GM19023 (cell line): ENCODE results near the gene PIH1D1.

Source experiments
- ATAC-seq: cut with Tn5 transposase; IDR thresholded peaks from one replicate; pipeline ENCODE4 v1.9.1; 2021; ENCODE audit warnings: mild to moderate bottlenecking, moderate library complexity; ENCODE audit not compliant: unreplicated experiment

PIH1D1 gene

DNA sequence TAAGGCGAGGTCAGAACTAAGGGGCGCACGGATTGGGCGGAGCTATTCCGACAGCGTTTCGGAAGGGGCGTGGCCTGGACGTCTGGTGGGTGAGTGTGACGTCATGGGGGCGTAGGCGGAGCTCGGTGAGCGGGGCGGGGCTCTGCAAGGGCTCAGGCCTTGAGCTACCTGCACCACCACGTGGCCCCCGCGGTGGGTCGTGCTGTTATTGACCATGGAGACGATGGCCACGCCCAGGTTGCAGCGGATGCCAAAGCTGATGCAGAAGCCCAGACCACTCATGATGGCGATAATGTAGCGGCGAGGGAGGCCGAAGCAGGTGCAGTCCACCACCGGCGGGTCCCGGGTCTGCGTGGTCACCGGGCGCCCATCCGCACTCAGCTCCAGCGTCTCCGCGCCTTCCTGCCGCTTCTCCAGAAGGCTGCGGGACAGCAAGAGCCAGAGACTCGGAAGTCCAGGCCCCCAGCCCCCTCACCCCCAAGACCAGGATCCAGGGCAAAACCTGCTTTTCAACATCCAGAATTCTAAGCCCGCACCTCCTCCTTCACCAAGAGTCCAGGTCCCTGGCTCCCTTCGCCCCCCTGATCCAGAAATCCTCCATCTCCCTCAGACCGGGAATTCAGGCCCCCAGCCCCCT, 15.1 kb downstream of the PIH1D1 start:
- ATAC-seq: no peak

DNA sequence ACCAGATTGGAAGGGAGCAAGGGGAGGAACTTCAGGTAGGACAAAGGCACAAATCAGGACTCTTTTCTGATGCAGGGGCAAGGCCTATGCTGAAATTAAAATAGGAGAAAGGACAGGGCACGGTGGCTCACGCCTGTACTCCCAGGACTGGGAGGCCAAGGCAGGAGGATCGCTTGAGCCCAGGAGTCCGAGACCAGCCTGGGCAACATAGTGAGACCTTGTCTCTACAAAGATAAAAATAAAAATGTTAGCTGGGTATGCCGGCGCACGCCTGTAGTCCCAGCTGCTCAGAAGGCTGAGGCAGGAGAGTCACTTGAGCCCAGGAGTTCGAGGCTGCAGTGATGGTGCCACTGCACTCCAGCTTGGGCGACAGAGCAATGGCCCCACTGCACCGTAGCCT, 15.9 kb downstream of the PIH1D1 start:
- ATAC-seq: no peak

DNA sequence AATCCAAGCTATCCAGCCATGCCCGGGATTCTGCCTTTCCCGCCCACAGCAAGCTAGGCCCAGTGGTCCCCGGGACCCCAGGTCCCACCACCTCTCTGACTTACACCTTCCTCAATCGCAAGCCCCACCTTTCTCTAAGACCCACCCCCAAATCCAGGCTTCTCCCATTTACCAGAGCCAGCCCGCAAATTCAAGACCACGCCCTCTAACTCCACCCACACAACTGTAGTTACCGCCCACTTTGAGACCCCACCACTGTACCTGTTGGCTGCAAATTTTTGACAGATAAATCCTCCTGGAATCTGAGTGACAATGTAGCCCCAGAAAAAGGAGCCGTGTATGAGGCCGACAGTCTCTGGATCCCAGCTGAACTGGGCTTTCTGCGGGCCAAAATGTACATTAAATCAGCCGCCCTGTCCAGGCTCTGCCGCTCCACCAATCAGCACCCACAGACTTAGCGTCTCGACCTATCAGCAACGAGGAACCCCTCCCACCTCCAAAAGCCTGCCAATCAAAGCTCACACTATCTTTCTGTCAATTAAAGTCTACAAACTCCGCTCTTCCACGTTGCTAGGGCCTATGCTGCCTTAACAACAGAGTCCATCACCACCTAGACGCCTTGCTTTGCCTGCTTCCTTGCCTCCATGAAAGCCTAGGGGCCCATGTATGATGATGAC, 16.6 kb downstream of the PIH1D1 start:
- no peak for ATAC-seq

DNA sequence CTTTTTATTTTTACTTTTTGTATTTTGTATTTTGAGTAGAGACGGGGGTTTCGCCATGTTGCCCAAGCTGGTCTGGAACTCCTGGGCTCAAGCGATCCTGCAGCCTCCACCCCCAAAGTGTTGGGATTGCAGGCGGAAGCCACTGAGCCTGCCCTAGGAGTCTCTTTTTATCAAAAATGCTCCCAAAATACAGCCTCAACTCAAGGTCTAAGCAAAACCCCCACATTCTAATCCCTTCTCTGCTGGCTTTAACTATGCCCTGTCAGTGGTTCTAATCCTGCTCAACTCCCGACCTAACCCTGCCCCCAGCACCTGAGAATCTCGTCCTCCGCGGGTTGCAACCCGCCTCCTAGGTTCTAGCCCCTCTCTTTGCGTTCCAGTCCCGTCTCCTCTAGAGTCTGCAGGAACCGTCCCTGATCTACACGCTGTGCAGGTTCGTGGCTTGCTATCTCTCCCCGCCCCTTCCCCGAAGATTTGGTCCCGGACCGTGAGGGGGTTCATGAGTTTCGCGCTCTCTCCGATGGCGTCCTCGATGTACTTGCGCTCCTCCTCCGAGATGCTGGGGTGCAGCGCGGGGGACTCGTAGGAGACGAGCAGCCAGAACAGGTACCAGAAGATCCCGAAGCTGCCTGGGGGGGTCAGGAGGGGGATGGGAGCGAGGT, 18.2 kb downstream of the PIH1D1 start:
- no peak for ATAC-seq

DNA sequence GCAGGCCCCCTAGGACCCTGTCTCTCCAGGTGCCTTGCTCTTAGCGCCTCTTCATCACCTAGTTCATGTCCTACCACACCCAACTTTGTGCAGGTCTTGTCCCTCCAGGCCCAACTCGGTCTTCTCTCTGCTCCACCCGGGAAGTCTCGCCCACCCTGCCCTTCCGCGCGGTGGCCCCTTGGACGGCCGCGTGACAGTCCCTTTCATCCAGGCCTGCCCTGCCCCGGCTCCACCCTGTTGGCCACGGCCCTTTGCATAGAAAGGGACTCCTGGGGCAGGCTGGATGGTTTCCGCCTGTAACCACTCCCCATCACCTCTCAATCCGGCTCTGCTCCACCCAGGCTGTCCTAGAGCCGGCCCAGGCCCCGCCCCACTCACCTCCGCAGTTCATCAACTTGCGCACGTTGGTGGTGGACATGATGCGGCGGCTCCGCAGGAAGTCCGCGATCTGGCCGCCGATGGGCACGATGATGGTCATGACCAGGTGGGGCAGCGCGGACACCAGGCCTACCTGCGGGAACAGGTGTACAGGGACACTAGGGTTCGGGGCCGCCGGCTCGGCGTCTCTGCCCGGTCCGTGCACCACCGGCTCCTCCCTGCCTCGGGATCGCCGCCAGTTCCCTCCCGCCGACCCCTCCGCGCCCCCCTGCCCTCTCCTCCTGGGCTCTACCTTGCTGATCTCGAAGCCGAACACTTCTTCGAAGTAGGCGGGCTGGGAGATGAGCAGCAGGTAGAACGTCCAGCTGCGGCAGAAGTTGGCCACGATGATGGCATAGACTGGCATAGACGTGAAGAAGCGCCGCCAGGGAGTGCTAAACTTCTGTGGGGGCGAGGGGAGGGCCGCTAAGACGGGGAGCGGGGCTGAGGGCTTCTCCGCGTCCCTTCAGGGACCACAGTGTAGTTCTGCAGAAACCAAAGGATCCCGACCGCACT, 19.2 kb downstream of the PIH1D1 start:
- ATAC-seq: no peak

DNA sequence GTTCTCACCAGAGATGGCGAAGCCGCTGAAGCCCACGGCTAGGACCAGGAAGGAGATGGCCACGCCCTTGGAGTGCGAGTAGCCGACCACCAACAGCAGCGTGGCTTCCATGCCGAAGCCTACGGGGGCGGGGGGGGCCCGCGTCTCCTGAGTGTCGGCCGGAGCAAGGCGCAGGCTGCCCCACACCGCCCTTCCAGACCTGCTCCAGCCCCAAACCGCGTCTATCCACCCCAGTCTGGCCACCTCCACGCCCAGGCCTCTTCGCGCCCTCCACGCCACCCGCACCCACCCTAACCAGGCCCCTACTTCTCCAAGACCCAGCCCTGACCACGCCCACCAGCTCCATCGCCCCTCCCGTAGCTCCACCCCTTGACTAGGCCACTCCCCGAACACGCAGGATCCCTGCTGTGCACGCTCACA, 20.3 kb downstream of the PIH1D1 start:
- ATAC-seq: no peak

DNA sequence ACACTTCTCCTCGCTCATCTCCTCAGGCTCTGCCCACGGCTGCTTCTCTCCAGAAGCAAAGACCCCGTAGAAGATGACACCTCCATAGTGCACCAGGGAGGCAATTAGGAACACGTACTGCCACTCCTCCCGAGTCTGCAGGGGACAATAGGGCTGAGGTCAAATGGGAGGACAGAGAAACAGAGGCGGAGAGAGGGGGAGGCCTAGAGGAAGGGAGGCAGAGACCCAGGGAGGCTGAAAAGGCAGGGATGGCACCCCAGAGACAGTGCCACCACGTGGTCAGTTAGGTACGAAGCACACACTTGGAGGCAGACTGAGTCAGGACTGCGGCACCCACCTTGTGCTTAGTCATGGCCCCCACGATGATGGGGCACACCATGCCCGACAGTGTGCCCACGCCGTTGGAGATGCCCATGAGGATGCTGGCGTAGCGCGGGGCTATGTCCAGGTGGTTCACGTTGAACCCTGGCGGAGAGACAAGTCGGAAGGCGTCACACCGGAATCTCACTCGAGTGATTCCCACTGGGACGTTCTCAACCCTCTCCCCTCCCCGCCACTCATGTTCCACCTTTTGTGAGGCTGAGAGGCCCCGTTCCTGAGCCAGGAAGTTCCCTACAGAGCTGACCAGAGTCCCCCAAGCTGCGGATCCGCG, 20.8 kb downstream of the PIH1D1 start:
- ATAC-seq: no peak

DNA sequence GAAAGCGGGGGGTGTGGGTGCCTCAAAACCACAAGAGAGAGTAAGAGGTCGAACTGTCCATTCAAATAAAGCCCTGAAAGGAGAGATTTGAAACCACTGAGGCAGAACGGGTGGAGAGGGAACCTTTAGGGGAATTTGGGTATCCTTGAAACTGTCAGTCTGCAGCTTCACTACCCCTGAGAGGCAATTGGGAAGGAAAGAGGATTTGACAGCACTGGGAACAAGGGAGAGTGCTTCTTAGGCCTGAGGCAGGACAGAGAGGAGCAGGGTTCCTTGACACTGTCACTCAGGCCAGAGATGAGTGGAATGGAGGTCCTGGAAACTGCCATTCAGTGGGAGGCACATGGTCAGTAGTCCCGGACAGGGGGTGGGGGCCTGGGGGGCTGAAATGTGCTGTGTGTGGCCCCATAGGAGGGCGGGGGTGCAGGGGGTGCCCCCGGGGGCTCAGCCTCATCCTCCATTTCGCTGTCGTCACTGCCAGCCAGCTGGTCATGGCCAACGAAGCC, 21.4 kb downstream of the PIH1D1 start:
- ATAC-seq: no peak

DNA sequence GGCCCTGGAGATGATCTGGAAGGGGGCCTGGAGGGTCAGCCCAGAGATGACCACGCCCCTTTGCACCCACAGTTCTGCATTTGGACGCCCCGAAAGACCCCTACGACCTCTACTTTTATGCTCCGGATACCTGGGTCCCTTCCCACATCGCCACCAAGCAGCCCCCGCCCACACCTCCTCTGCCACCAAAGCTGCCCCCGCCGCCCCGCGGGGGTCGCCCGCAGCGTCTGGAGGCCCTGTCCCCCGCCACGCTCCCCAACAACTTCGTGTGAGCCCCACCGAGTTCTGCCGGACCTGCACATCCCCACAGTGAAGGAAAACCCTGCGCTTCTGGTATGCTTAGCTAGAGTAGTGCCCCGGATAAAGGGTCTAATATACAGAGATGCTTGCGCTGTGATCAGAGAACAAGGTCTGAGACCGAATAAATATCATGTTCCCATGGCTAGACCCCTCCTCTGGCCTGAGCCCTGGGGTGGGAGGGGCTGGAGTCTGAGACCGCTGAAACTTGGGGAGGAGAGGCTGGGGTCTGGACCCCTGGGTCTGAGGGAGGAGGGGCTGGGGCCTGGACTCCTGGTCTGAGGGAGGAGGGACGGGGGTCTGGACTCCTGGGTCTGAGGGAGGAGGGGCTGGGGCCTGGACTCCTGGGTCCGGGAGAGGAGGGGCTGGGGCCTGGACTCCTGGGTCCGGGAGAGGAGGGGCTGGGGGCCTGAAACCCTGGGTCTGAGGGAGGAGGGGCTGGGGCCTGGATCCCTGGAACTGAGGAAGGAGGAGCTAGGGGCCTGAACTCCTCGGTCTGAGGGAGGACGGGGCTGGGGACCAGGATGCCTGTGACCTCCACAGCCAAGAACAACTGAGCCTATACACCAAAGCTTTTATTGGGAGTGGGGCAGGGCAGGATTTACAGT, 22.8 kb downstream of the PIH1D1 start:
- no peak for ATAC-seq

DNA sequence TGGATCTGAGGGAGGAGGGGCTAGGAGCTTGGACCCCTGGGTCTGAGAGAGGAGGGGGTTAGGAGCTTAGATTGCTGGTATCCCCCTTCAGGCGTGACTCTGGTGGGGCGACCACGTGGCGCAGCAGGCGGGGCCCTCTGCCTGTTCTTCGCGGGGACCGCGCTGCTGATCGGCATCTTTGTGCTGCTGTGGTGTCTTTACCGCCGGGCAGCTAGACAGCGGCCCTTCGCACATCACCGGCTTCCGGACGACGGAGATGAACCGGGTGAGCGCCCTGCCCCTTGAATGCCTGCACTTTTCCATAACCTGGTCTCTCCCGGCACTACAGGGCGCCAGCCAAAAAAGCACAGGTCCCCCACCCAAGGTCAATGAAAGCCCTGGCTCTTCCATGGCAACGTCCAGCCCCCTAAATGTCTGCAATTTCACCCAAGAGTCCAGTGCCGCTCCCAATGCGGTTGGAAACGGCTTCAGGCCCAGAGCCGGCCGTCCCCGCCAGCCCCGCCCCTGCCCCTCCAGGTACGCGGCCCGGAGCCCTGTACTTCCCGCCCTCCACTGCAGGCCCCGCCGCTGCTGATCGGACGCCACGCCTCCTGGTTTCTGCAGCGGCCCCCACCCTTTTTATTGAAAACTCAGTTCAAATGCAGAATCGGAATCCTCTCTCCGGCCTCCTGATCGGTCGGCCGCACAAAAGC, 23.6 kb downstream of the PIH1D1 start:
- ATAC-seq: no peak

DNA sequence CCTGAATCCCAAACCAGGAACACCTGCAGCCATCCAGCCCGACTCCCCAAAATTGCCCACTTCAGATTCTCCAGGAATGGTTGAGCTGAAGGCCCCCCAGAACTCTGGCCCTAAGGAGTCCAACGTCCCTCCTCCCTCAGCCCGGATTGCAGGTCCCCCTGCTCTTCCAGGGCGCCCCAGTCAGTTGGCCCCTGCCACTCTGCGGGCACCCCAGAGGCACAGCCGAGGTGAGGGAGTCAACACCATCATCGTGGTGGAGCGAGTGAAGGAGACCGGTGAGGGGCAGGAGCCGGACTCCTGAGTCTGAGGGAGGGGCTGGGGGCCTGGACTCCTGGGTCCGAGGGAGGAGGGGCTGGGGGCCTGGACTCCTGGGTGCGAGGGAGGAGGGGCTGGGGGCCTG, 24.3 kb downstream of the PIH1D1 start:
- ATAC-seq: no peak

DNA sequence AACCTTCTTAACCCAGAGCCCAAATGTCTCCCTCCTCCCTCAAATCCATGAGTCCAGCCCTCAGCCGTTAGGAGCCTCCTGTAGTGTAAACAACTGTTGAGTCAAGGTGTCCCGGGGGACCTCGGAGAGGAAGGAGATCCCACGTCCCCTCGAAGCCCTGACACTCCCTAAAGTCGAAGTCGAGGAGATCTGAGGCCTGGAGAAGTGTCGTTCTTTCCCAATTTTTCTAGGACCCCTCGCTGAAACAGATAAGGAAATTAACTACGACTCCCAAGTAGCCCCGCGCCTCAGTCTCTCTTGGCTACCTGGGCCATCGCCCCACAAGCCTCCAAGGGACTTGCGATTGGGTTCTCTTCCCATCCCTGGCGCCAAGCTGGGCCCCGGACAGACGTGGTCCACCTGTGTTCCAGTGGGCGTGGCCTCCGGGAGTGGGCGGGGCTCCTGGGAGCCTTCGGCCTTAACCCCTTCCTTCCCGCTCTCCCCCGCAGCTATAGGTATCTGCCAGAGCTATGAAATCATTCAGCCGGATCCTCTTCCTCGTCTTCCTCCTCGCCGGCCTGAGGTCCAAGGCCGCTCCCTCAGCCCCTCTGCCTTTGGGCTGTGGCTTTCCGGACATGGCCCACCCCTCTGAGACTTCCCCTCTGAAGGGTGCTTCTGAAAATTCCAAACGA, 25.6 kb downstream of the PIH1D1 start:
- no peak for ATAC-seq

DNA sequence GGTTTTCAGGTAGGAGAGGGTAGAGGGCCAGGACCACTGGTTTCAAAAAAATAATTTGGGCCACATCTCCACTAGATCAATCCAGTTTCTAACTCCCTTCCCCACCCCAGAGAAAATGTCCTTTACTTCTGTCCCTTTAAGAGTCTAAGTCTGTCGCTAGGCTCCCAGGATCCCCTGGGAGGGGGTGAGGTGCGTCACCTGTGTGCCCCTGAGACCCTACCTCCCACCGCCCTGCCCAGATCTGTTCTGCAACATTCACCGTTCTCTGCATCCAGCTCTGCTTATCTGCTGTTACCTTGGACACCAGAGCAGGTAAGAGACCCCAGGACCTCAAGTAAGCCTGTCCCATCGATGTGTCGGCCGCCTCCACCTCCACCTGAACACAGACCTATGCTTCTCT, 26.4 kb downstream of the PIH1D1 start, which contains the start of gene GFY:
Gene GFY (plus strand): TSS at position 211 of the 400 bp plus-strand sequence. CDS start 1,043 bp downstream, outside the sequence.
- ATAC-seq: no peak

DNA sequence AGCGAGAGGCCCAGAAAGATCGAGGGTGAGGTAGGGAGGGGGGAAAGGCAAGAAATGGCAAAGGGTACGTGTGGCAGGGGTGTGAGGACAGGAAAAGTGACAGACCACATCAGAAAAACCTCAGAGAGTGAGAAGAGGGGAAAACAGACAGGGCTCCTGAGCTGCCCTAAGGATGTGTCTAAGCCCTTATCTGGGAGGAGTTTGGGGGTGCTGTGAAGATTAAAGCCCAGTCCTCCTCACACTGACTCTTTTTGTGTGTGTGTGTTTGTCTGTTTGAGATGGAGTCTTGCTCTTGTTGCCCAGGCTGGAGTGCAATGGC, 27.7 kb downstream of the PIH1D1 start:
- no peak for ATAC-seq

DNA sequence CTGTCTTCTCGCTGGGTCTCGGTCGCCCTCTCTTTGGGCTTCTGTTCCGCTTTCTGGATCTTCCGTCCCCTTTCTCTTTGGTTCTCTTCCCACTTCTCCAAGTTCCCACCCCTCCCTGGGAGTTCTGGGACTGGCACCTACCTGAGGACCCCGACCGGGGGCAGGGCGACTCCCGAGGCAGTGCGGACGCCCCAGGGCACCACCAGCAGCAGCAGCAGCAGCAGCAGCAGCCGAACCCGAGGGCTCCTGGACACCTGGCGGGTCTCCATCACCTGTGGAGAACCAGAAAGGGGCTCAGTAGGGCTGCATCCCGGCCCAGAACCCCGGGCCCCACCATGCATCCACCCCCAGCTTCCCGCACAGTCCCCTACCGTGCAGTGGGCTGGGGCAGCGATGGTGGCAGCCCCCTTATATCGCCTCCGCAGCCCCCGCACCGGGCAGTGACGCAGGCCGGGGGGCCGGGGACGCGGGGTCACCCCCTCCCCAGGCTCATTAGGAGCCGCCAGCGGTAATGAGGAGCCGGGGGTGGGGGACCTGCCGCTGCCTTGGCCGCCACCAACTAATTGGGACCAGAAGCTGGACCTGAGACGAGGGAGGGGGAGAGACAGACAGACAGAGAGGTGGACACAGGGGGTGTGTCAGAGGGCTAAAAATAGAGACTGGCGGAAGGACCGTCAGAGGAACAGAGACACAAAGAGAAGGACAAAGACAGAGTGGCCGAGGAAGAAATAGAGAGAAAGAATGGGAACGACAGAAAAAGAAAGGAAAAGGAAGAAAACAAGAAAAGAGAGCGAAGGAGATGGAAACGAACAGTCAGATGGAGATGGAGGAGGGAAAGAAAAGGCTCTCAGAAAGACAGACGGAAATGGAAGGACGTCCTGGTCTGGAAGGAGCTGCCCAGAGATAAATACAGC, 28.3 kb downstream of the PIH1D1 start, which contains the start of gene PTH2:
Gene PTH2 (minus strand): TSS at position 371 of the 914 bp plus-strand sequence. CDS start 102 bp downstream, at position 269.
- ATAC-seq: no peak

DNA sequence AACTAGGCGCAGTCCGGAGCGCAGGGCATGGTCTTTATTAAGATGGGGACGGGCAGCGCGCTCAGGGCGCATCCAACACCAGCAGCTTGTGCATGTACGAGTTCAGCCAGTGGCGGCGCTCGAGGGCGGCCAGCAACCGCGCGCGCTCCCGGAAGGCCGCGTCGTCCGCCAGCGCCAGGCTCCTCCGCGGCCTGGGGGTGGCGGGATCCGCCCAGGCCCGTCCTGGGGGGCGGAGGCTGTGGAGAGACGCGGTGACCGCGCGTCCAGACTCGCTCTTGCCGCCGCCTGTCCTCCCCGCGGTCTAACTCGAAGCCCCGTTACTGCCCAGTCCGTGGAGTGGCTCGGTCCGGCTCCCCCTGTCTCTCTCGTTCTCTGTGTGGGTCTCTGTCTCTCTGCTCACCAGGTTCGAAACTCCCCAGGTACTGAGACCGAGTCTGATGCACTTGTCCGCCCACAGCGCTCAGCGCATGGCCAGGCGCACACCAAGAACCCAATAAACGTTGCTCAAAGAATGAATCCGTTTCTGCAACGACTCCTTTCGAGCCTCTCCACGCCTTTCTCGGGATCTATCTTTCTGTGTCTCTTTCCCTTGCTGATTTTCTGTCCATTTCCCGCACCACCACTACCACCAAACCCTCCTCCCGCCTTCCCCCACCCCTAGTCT, 29.1 kb downstream of the PIH1D1 start:
- no peak for ATAC-seq

DNA sequence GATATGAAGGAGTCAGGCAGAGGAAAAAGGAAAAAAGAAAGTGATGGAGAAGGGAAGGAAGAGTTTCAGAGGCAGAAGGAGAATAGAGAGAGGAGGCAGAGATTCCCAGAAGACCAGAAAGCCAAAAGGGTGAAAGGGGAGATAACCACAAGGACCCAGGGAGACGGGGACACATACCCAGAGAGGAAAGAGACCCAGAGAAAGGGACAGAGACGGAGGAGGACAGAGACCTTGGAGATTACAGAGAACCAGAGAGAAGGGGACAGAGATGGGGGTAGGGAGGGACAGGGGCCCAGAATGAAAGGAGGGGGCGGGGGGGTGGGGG, 29.8 kb downstream of the PIH1D1 start:
- no peak for ATAC-seq
